GM23248 (cell line): ENCODE measurements around the gene OR2K2. TPM values are rescaled to one million over a fixed set of nuclear protein-coding genes. Genes with fewer than 3 reads are reported as not detected.
"Not testable (repeated sequence)": the region's sequence is repeated elsewhere in the genome, so short reads cannot be mapped to it uniquely, and the experiment has no call there.

Source experiments
- DNase-seq: peaks from one replicate; pipeline ENCODE4 v3.0.0-alpha.2; 2015
- H2AFZ ChIP-seq: fragments of 200-600 bp; sonication (generic); 2 replicates; pipeline ENCODE4 v1.6.1; 2016; ENCODE audit warnings: antibody characterized with exemption
- H3F3A ChIP-seq: fragments of 200-600 bp; sonication (generic); 2 replicates; pipeline ENCODE4 v1.6.1; 2016; ENCODE audit warnings: mild to moderate bottlenecking, antibody characterized with exemption, mixed run types; ENCODE audit not compliant: insufficient read depth
- H3K27ac ChIP-seq: fragments of 200-600 bp; sonication (generic); 2 replicates; pipeline ENCODE4 v1.5.1; 2016; ENCODE audit warnings: mild to moderate bottlenecking
- H3K27me3 ChIP-seq: fragments of 200-600 bp; sonication (generic); replicated peaks from 2 replicates; pipeline ENCODE4 v1.6.1; 2016; ENCODE audit warnings: mild to moderate bottlenecking; ENCODE audit not compliant: insufficient read depth
- H3K36me3 ChIP-seq: fragments of 200-600 bp; sonication (generic); 2 replicates; pipeline ENCODE4 v1.6.1; 2016; ENCODE audit warnings: low read depth, mild to moderate bottlenecking
- H3K4me1 ChIP-seq: fragments of 200-600 bp; sonication (generic); 2 replicates; pipeline ENCODE4 v1.6.1; 2016; ENCODE audit warnings: mild to moderate bottlenecking; ENCODE audit not compliant: insufficient read depth
- H3K4me2 ChIP-seq: fragments of 200-600 bp; sonication (generic); one replicate; pipeline ENCODE4 v1.6.1; 2016; ENCODE audit warnings: mild to moderate bottlenecking; ENCODE audit not compliant: unreplicated experiment
- H3K4me3 ChIP-seq: fragments of 200-600 bp; sonication (generic); 2 replicates; pipeline ENCODE4 v1.5.1; 2016; ENCODE audit warnings: mild to moderate bottlenecking
- H3K79me2 ChIP-seq: fragments of 200-600 bp; sonication (generic); 2 replicates; pipeline ENCODE4 v1.6.1; 2016; ENCODE audit warnings: mild to moderate bottlenecking; ENCODE audit not compliant: insufficient read depth
- H3K9ac ChIP-seq: fragments of 200-600 bp; sonication (generic); 2 replicates; pipeline ENCODE4 v1.6.1; 2016; ENCODE audit warnings: mild to moderate bottlenecking
- H3K9me2 ChIP-seq: fragments of 200-600 bp; sonication (generic); 2 replicates; pipeline ENCODE4 v1.6.1; 2016; ENCODE audit warnings: mixed run types, mild to moderate bottlenecking, moderate library complexity; ENCODE audit not compliant: insufficient read depth
- H3K9me3 ChIP-seq: fragments of 200-600 bp; sonication (generic); one replicate; pipeline ENCODE4 v1.6.1; 2017; ENCODE audit warnings: low read depth
- H4K20me1 ChIP-seq: fragments of 200-600 bp; sonication (generic); 2 replicates; pipeline ENCODE4 v1.6.0; 2016; ENCODE audit not compliant: insufficient read depth
- EZH2 ChIP-seq: fragments of 200-600 bp; sonication (generic); IDR thresholded peaks from 2 replicates; pipeline ENCODE4 v1.6.1; 2018; ENCODE audit warnings: antibody characterized with exemption, mild to moderate bottlenecking; ENCODE audit not compliant: insufficient read depth, poor library complexity, severe bottlenecking
- EZH2phosphoT487 ChIP-seq: fragments of 200-600 bp; sonication (generic); IDR thresholded peaks from 2 replicates; pipeline ENCODE4 v1.6.1; 2018; ENCODE audit warnings: antibody characterized with exemption, moderate library complexity, mild to moderate bottlenecking, low read depth; ENCODE audit not compliant: insufficient read depth
- WGBS, 2 experiments: methylation state at CpG; one replicate each; pipeline ENCODE4 v1.1.6; 2015 to 2017; ENCODE audit warnings: low lambda C conversion rate in 2 of 2, low coverage in 1 of 2; ENCODE audit errors: missing lambda C conversion rate in 2 of 2; 5-methylcytosine and 5-hydroxymethylcytosine counted together
- in situ Hi-C: fragments of 300-500 bp; cut with MboI; formaldehyde crosslinking; loops from 2 replicates; pipeline ENCODE4 v1.15.0; 2020
- polyA plus RNA-seq: library from polyadenylated mRNA; unstranded; fragments of >200 nt; fragmentation: Nextera tagmentation; extraction: Ambion mirVana; gene quantifications from 2 replicates; pipeline ENCODE4 v1.2.1, GENCODE V29; 2016
- total RNA-seq: library from RNA; depleted of rRNA; stranded (reverse); fragments of >200 nt; shearing (Covaris generic); gene quantifications from 2 replicates; pipeline ENCODE4 v1.2.3, GENCODE V29; 2014

OR2K2 gene
- total and polyA plus RNA-seq, 2 experiments from 2014 or later = not detected

DNA sequence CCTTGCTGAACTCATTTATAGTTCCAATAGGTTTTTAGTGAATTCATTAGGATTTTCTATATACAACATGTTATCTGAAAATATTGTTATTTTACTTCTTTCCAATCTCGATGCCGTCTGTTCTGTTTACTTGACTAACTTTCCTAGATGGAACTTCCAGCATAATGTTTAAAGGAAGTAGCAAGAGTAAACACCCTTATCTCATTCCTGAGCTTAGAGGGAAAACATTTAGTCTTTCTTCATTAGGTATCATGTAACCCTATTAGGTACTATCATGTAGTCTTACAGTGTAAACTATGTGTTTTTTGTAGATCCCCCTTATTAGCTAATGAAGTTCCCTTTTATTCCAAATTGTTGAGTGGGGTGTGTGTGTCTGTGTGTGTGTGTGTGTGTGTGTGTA lies 22.5 kb upstream of the OR2K2 start:
- no peak overlapping the region for H2AFZ ChIP-seq
- in situ Hi-C loops = no loop called here

GRCh38 chr9:111350556-111350955 lies 20.5 kb upstream of the OR2K2 start:
- TF ChIP-seq EZH2phosphoT487 (no peak), EZH2 (no peak)
- Histone ChIP-seq H4K20me1 (no peaks in the 10 kb centered on the region), H3K4me2 (no peak overlapping the region), H3K9me2 (no peaks in the 10 kb centered on the region; the same call in 1 of the 2 replicates), H3K4me3 (no peak overlapping the region), H3K9ac (no peak overlapping the region), H3K36me3 (no peaks in the 10 kb centered on the region), H3F3A (no peaks in the 10 kb centered on the region), H3K27ac (no peak overlapping the region), H3K4me1 (no peaks in the 10 kb centered on the region), H3K79me2 (no peaks in the 10 kb centered on the region), H2AFZ (no peak overlapping the region), H3K27me3 (no peaks in the 10 kb centered on the region), H3K9me3 (no peaks in the 10 kb centered on the region)
- in situ Hi-C loops = no loop called here
- DNase-seq = no peak

More for the DNA sequence above, 22.5 kb upstream of the OR2K2 start:
- no peaks in the 10 kb centered on the region for H3K27me3 ChIP-seq
- H3K27ac ChIP-seq = no peak overlapping the region
- peaks cover 8% of the 10 kb centered on the region for H3F3A ChIP-seq
- DNase-seq = no peak
- TF ChIP-seq EZH2 = no peak
- no peak for TF ChIP-seq EZH2phosphoT487
- H3K9ac ChIP-seq = no peak overlapping the region
- no peak overlapping the region for H3K4me2 ChIP-seq
- no peaks in the 10 kb centered on the region for H3K79me2 ChIP-seq
- H3K4me1 ChIP-seq = peaks cover 13% of the 10 kb centered on the region
- no peaks in the 10 kb centered on the region for H4K20me1 ChIP-seq
- WGBS, 2 experiments = 87 to 90% methylated on average over 2 of the region's 2 CpGs
- no peaks in the 10 kb centered on the region; the same call in 1 of the 2 replicates for H3K9me2 ChIP-seq
- H3K36me3 ChIP-seq = no peaks in the 10 kb centered on the region
- no peak overlapping the region for H3K4me3 ChIP-seq
- H3K9me3 ChIP-seq = no peaks in the 10 kb centered on the region

DNA sequence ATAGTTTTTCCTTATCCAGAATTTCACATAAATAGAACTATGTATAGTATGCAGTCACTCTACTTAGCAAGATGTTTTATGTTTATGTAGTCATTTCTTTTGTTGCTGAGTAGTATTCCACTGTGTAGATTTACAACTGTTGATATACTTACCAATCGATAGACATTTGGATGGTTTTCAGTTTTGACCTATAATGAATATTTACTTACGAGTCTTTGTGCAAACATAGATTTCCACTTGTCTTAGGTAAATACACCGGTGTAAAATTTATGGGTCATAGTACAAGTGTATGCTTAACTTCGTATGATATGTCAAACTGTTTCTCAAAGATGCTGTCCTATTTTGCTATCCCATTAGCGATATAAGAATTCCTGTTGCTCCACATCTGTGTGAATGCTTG lies 19.7 kb upstream of the OR2K2 start:
- no peaks in the 10 kb centered on the region for H3K36me3 ChIP-seq

DNA sequence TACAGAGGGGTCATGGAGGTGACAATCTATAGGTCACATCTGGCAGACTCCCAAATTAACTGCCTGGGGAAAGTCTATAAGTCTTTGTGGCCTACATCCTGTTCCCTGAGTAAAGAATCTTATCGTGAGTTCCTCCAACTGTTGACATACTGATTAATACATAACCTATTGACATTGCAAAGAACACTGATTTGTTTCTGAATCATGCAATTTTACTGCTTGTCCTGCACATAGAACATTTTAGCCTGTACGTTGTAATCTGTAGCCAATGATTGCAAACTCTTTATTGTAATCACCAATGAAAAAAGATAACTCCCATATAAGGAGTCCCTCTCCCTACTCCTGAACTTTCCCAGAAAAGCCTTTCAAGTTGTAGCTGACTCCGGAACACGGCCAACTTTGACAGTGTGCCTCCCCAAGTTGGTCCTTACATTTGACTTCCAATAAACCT lies 18.8 kb upstream of the OR2K2 start:
- no peak overlapping the region for H3K27ac ChIP-seq

More for the DNA sequence above, 19.7 kb upstream of the OR2K2 start:
- Histone ChIP-seq H3K9me2 (no peaks in the 10 kb centered on the region; the same call in 1 of the 2 replicates), H3K4me3 (no peak overlapping the region), H3K9me3 (no peaks in the 10 kb centered on the region), H3K9ac (no peak overlapping the region), H2AFZ (no peak overlapping the region), H3K4me2 (no peak overlapping the region), H3K79me2 (no peaks in the 10 kb centered on the region), H3K27me3 (no peaks in the 10 kb centered on the region), H3F3A (no peaks in the 10 kb centered on the region), H3K4me1 (no peaks in the 10 kb centered on the region), H4K20me1 (no peaks in the 10 kb centered on the region), H3K27ac (no peak overlapping the region)
- in situ Hi-C loops = no loop called here
- WGBS, 2 experiments = 88 to 93% methylated on average over 5 of the region's 5 CpGs
- no peak for TF ChIP-seq EZH2phosphoT487
- no peak for TF ChIP-seq EZH2
- DNase-seq = no peak

DNA sequence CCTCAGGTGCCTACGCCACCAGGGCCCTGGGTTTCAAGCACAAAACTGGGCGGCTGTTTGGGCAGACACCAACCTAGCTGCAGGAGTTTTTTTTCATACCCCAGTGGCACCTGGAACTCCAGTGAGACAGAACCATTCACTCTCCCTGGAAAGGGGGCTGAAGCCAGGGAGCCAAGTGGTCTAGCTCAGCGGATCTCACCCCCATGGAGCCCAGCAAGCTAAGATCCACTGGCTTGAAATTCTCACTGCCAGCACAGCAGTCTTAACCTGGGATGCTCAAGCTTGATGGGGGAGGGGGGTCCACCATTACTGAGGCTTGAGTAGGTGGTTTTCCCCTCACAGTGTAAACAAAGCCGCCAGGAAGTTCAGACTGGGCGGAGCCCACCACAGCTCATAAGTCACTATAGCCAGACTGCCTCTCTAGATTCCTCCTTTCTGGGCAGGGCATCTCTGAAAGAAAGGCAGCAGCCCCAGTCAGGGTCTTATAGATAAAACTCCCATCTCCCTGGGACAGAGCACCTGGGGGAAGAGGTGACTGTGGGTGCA lies 4.4 kb upstream of the OR2K2 start:
- H3K36me3 ChIP-seq, H3K9me3 ChIP-seq, H2AFZ ChIP-seq, H3K79me2 ChIP-seq, H4K20me1 ChIP-seq, in situ Hi-C loops, H3K9me2 ChIP-seq, DNase-seq, H3K4me1 ChIP-seq, H3F3A ChIP-seq, H3K4me2 ChIP-seq, H3K27me3 ChIP-seq, H3K4me3 ChIP-seq, H3K9ac ChIP-seq, H3K27ac ChIP-seq: not testable (repeated sequence)
- WGBS, 2 experiments = 81 to 89% methylated on average over 5 of the region's 5 CpGs

More for the DNA sequence above, 18.8 kb upstream of the OR2K2 start:
- H4K20me1 ChIP-seq = no peaks in the 10 kb centered on the region
- no peaks in the 10 kb centered on the region for H3F3A ChIP-seq
- in situ Hi-C loops = no loop called here
- H3K27me3 ChIP-seq = no peaks in the 10 kb centered on the region
- H3K36me3 ChIP-seq = no peaks in the 10 kb centered on the region
- no peak overlapping the region for H3K4me3 ChIP-seq
- H2AFZ ChIP-seq = no peak overlapping the region
- H3K9me2 ChIP-seq = no peaks in the 10 kb centered on the region; the same call in 1 of the 2 replicates
- DNase-seq = no peak
- H3K4me1 ChIP-seq = no peaks in the 10 kb centered on the region
- WGBS, 2 experiments = 72 to 74% methylated on average over 4 of the region's 4 CpGs
- TF ChIP-seq EZH2phosphoT487 = no peak
- TF ChIP-seq EZH2 = no peak
- H3K79me2 ChIP-seq = no peaks in the 10 kb centered on the region
- no peak overlapping the region for H3K9ac ChIP-seq
- H3K9me3 ChIP-seq = no peaks in the 10 kb centered on the region
- no peak overlapping the region for H3K4me2 ChIP-seq
